HFF-Myc (cell line): Measurements from ENCODE around the gene ELP6.

Source experiments
- DNase-seq: peaks from one replicate; pipeline ENCODE4 v3.0.0-alpha.2; 2011; ENCODE audit warnings: low read depth; ENCODE audit errors: extremely low read depth
- H3K4me3 ChIP-seq: replicated peaks from 2 replicates; pipeline ENCODE4 v1.5.1; 2011; ENCODE audit warnings: low read depth, mild to moderate bottlenecking, control low read depth, low read length
- TF ChIP-seq, protein P1 (sequence below): IDR thresholded peaks from 2 replicates; pipeline ENCODE4 v1.5.1; 2012; ENCODE audit warnings: mild to moderate bottlenecking, low read depth, low read length, control low read depth; ENCODE audit errors: missing control alignments

Gene ELP6

GRCh38 chr3:47452453-47453215 lies 60.9 kb downstream of the ELP6 start:
- H3K4me3 ChIP-seq = no peak overlapping the region
- no peak for DNase-seq
- TF ChIP-seq, protein P1, sequence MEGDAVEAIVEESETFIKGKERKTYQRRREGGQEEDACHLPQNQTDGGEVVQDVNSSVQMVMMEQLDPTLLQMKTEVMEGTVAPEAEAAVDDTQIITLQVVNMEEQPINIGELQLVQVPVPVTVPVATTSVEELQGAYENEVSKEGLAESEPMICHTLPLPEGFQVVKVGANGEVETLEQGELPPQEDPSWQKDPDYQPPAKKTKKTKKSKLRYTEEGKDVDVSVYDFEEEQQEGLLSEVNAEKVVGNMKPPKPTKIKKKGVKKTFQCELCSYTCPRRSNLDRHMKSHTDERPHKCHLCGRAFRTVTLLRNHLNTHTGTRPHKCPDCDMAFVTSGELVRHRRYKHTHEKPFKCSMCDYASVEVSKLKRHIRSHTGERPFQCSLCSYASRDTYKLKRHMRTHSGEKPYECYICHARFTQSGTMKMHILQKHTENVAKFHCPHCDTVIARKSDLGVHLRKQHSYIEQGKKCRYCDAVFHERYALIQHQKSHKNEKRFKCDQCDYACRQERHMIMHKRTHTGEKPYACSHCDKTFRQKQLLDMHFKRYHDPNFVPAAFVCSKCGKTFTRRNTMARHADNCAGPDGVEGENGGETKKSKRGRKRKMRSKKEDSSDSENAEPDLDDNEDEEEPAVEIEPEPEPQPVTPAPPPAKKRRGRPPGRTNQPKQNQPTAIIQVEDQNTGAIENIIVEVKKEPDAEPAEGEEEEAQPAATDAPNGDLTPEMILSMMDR = no peak
